Suppressor macrophage treated with lipopolysaccharide for 4 hours (primary cell): ENCODE data around the gene CYB561D2.
"Not testable (repeated sequence)": the region's sequence is repeated elsewhere in the genome, so short reads cannot be mapped to it uniquely, and the experiment has no call there.

Source experiments
- DNase-seq: peaks from one replicate; pipeline ENCODE4 v3.0.0-alpha.2; 2020

The CYB561D2 gene

GRCh38 chr3:50350527-50351322, at the start of gene CYB561D2, which contains the start of gene NPRL2:
TSS of gene CYB561D2 (plus strand) at chr3:50350862. CDS start at chr3:50351434, 572 bp downstream.
TSS of gene NPRL2 (minus strand) at chr3:50350775. CDS start at chr3:50350652, 123 bp downstream.
- peak; percentile 97 for DNase-seq

- DNase-seq: no peak
Observed at GRCh38 chr3:50302095-50303012, 48.3 kb upstream of the CYB561D2 start.

GRCh38 chr3:50303013-50303815, 47.4 kb upstream of the CYB561D2 start, which contains the start of gene HYAL1:
TSS of gene HYAL1 (minus strand) at chr3:50303574. CDS start at chr3:50302956, 618 bp downstream.
- no peak for DNase-seq

GRCh38 chr3:50304601-50305000, 46.1 kb upstream of the CYB561D2 start:
- DNase-seq: peak; percentile 5

GRCh38 chr3:50312041-50312440, 38.6 kb upstream of the CYB561D2 start:
- not testable (repeated sequence) for DNase-seq

GRCh38 chr3:50314342-50314741, 36.3 kb upstream of the CYB561D2 start:
- no peak for DNase-seq

GRCh38 chr3:50314816-50315215, 35.8 kb upstream of the CYB561D2 start:
- DNase-seq: no peak

- no peak for DNase-seq
Observed at GRCh38 chr3:50316657-50317242, 33.9 kb upstream of the CYB561D2 start.

GRCh38 chr3:50317300-50317699, 33.4 kb upstream of the CYB561D2 start:
- DNase-seq: no peak

- DNase-seq: no peak
Observed at GRCh38 chr3:50318163-50318562, 32.5 kb upstream of the CYB561D2 start.

- peak; percentile 26 for DNase-seq
Observed at GRCh38 chr3:50318615-50319014, 32.0 kb upstream of the CYB561D2 start.

GRCh38 chr3:50319181-50319893, 31.3 kb upstream of the CYB561D2 start:
- no peak for DNase-seq

- DNase-seq: no peak
Observed at GRCh38 chr3:50319894-50320625, 30.6 kb upstream of the CYB561D2 start.

GRCh38 chr3:50320853-50321335, 29.8 kb upstream of the CYB561D2 start:
- peak; percentile 60 for DNase-seq

GRCh38 chr3:50321336-50322114, 29.1 kb upstream of the CYB561D2 start:
- peak; percentile 87 for DNase-seq

- no peak for DNase-seq
Observed at GRCh38 chr3:50322115-50322385, 28.6 kb upstream of the CYB561D2 start.

- DNase-seq: no peak
Observed at GRCh38 chr3:50322386-50323091, 28.1 kb upstream of the CYB561D2 start, which contains the start of gene HYAL2. TSS of gene HYAL2 (minus strand) at chr3:50322745. CDS start at chr3:50320489, 2,256 bp downstream.

GRCh38 chr3:50323092-50323600, 27.5 kb upstream of the CYB561D2 start:
- peak; percentile 40 for DNase-seq

GRCh38 chr3:50323614-50324199, 27.0 kb upstream of the CYB561D2 start:
- DNase-seq: peak; percentile 12
